ENCODE data around the gene OPN1SW.

The OPN1SW gene

DNA sequence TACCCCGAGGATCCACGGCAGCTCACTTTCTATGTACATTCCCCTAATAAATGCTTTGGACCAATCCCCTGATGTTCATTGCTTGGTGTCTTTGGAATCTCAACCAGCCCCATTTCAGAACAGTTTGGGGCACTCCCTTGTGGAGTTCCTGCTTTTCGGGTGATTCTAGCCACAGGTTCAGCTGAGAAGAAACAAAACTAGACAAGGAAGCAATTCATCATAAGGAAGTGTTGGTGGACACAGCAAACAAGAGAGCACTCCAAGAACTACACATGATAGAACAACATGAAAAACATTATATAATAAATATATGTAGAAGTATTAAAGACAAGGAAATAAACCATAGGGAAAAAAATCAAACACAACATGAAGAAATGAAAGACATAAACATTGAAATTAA lies 10.1 kb upstream of the OPN1SW start:
- no peaks in the 10 kb centered on the region for H3K79me2 ChIP-seq
- H3K36me3 ChIP-seq (ENCODE audit: control insufficient read depth, insufficient read depth, low read length): no peaks in the 10 kb centered on the region
- H3K4me3 ChIP-seq (ENCODE audit: low read depth, low read length): no peak overlapping the region
- H2AFZ ChIP-seq: no peak overlapping the region
- no peaks in the 10 kb centered on the region for H3K9me3 ChIP-seq (ENCODE audit: control insufficient read depth, low read length)
- H3K27ac ChIP-seq: no peak overlapping the region
- H3K9ac ChIP-seq: no peak overlapping the region
- H3K27me3 ChIP-seq (ENCODE audit: control insufficient read depth, insufficient read depth, low read length): no peaks in the 10 kb centered on the region
- H3K4me1 ChIP-seq: peaks cover 5% of the 10 kb centered on the region
- H3K4me2 ChIP-seq (ENCODE audit: low read length): no peak overlapping the region
- TF ChIP-seq CTCF (IDR thresholded peaks at IDR 0.05): no peak

- no peak for TF ChIP-seq CTCF (IDR thresholded peaks at IDR 0.05)
- Histone ChIP-seq H3K27ac (no peak overlapping the region), H3K9ac (no peak overlapping the region)
These were observed 7.7 kb upstream of the OPN1SW start for GRCh38 chr7:128783143-128783861.

DNA sequence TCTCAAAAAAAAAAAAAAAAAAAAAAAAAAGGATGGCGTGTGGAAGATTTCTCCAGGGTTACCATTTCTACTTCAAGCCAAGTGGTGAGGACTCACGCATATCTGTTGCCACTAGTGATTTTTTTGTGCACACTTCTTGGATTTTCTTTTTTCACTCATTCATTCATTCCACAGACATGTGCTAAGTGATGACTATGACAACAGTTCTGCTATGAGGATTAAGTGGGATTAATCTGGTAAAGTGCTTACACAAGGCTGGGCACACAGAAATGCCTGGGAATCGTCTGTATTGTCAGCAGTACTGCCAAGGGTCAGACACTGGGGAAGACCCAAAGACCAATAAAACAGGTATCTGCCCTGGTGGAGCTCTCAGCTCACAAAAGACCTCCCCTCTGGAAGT lies 6.3 kb upstream of the OPN1SW start:
- Histone ChIP-seq H3K27me3 (ENCODE audit: control insufficient read depth, insufficient read depth, low read length) (no peaks in the 10 kb centered on the region), H3K4me2 (ENCODE audit: low read length) (no peak overlapping the region), H3K9ac (no peak overlapping the region), H3K36me3 (ENCODE audit: control insufficient read depth, insufficient read depth, low read length) (no peaks in the 10 kb centered on the region), H2AFZ (no peak overlapping the region), H3K4me3 (ENCODE audit: low read depth, low read length) (no peak overlapping the region), H3K27ac (no peak overlapping the region), H3K9me3 (ENCODE audit: control insufficient read depth, low read length) (no peaks in the 10 kb centered on the region), H3K4me1 (no peaks in the 10 kb centered on the region), H3K79me2 (no peaks in the 10 kb centered on the region)
- no peak for TF ChIP-seq CTCF (IDR thresholded peaks at IDR 0.05)

More at GRCh38 chr7:128783143-128783861, 7.7 kb upstream of the OPN1SW start:
- H3K4me1 ChIP-seq: no peaks in the 10 kb centered on the region
- no peaks in the 10 kb centered on the region for H3K9me3 ChIP-seq (ENCODE audit: control insufficient read depth, low read length)
- peak overlapping the region; percentile 25 for H2AFZ ChIP-seq
- no peaks in the 10 kb centered on the region for H3K27me3 ChIP-seq (ENCODE audit: control insufficient read depth, insufficient read depth, low read length)
- H3K36me3 ChIP-seq (ENCODE audit: control insufficient read depth, insufficient read depth, low read length): no peaks in the 10 kb centered on the region
- no peaks in the 10 kb centered on the region for H3K79me2 ChIP-seq
- H3K4me3 ChIP-seq (ENCODE audit: low read depth, low read length): no peak overlapping the region
- H3K4me2 ChIP-seq (ENCODE audit: low read length): no peak overlapping the region

DNA sequence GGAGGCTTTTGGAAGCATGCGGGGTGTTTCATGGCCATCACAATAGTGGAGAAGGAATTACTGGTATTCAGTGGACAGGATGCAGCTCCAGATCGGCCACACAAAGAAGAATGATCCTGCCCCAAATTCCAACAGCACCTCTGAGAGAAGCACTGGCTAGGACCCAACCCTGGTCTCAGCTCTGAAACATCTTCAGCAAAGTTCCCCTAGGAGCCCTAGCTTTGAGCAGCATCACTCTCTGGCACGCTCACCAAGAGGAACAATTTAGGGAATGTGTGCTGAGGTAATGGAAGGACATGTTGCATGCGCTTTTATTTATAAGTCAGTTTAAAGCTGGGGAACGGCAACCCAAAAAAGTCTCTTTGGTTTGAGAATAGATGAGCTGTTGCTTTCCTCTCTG lies 5.5 kb upstream of the OPN1SW start:
- Histone ChIP-seq H3K36me3 (ENCODE audit: control insufficient read depth, insufficient read depth, low read length) (no peaks in the 10 kb centered on the region), H3K4me1 (no peaks in the 10 kb centered on the region), H2AFZ (no peak overlapping the region), H3K4me3 (ENCODE audit: low read depth, low read length) (no peak overlapping the region), H3K79me2 (no peaks in the 10 kb centered on the region), H3K27ac (no peak overlapping the region), H3K9me3 (ENCODE audit: control insufficient read depth, low read length) (no peaks in the 10 kb centered on the region), H3K9ac (no peak overlapping the region), H3K4me2 (ENCODE audit: low read length) (no peak overlapping the region), H3K27me3 (ENCODE audit: control insufficient read depth, insufficient read depth, low read length) (no peaks in the 10 kb centered on the region)
- TF ChIP-seq CTCF (IDR thresholded peaks at IDR 0.05): no peak

GRCh38 chr7:128778946-128779345 lies 3.4 kb upstream of the OPN1SW start:
- no peak for TF ChIP-seq CTCF (IDR thresholded peaks at IDR 0.05)
- H3K27me3 ChIP-seq (ENCODE audit: control insufficient read depth, insufficient read depth, low read length): no peaks in the 10 kb centered on the region
- H3K36me3 ChIP-seq (ENCODE audit: control insufficient read depth, insufficient read depth, low read length): no peaks in the 10 kb centered on the region
- H3K9ac ChIP-seq: no peak overlapping the region
- no peak overlapping the region for H3K4me3 ChIP-seq (ENCODE audit: low read depth, low read length)
- no peaks in the 10 kb centered on the region for H3K9me3 ChIP-seq (ENCODE audit: control insufficient read depth, low read length)
- H3K4me2 ChIP-seq (ENCODE audit: low read length): no peak overlapping the region
- no peak overlapping the region for H2AFZ ChIP-seq
- H3K4me1 ChIP-seq: no peaks in the 10 kb centered on the region
- no peak overlapping the region for H3K27ac ChIP-seq
- no peaks in the 10 kb centered on the region for H3K79me2 ChIP-seq
